ENCODE data around the gene STARD9. TPM values are rescaled to one million over a fixed set of nuclear protein-coding genes. Genes with fewer than 3 reads are reported as not detected.

Gene STARD9
- total RNA-seq, 1 donor from 2014 or later, result 7.1 TPM

DNA sequence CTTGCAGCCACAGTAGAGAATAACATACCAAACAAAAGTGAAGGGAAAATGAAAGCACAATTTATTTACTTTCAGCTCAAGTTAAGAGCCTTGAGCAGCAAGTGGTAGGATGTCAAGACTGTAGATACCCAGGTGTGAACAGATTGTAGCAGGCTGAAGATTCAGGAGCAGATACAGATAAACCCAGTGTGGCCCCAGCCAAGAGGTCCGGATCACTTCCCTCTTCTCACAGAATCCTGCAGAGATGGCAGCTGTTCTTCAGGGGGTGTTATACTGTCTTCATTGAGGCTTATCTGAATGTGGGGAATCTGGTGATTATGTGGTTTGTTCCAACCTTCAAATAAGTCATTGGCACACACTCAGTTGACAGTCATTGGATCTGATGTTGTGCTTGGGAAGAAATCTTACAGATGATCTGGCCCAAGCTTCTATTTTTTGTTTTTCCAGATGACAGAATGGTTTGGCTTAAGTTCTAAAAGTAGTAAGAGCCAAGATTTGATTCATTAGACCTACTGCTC lies 2.2 kb downstream of the STARD9 start:
- peaks cover 12% of the 10 kb centered on the region for H3K4me1 Mint-ChIP-seq (ENCODE audit: low read depth, unreplicated experiment)
- peak overlapping the region; percentile 53 for H3K4me2 ChIP-seq (ENCODE audit: low read length)
- H3K79me2 ChIP-seq (ENCODE audit: insufficient read depth, low read length), result peaks cover 23% of the 10 kb centered on the region
- no peaks in the 10 kb centered on the region for H3K36me3 ChIP-seq (ENCODE audit: insufficient read depth, low read length)
- no peak overlapping the region for H3K27ac Mint-ChIP-seq (ENCODE audit: unreplicated experiment)
- TF ChIP-seq EZH2 (IDR thresholded peaks at IDR 0.05; ENCODE audit: insufficient read depth, low read length) (no peak), CTCF (IDR thresholded peaks at IDR 0.05; ENCODE audit: insufficient read depth, low read depth, low read length) (no peak)
- H3K4me1 ChIP-seq (ENCODE audit: insufficient read depth, low read length), result peaks cover 18% of the 10 kb centered on the region
- FAIRE-seq (no peak), DNase-seq (ENCODE audit: low read depth) (peak; percentile 91)
- no peaks in the 10 kb centered on the region for H3K36me3 Mint-ChIP-seq (ENCODE audit: low read depth, unreplicated experiment)
- H2AFZ ChIP-seq (ENCODE audit: low read depth, low read length), result no peak overlapping the region
- H3K9me3 Mint-ChIP-seq (ENCODE audit: unreplicated experiment), result no peaks in the 10 kb centered on the region
- H3K4me3 ChIP-seq (ENCODE audit: insufficient read depth, low read depth, low read length), result no peak overlapping the region
- H3K27ac ChIP-seq (ENCODE audit: low read depth, low read length), result no peak overlapping the region
- H3K27me3 Mint-ChIP-seq (ENCODE audit: low read depth, unreplicated experiment), result no peaks in the 10 kb centered on the region
- no peaks in the 10 kb centered on the region for H3K27me3 ChIP-seq (ENCODE audit: insufficient read depth, low read length)
- no peaks in the 10 kb centered on the region for H3K9me3 ChIP-seq (ENCODE audit: insufficient read depth, low read depth, low read length)
- no peak overlapping the region for H3K9ac ChIP-seq (ENCODE audit: low read length)
- H3K4me3 Mint-ChIP-seq (ENCODE audit: unreplicated experiment), result no peak overlapping the region
- H4K20me1 ChIP-seq (ENCODE audit: insufficient read depth, low read length), result peaks cover 30% of the 10 kb centered on the region

DNA sequence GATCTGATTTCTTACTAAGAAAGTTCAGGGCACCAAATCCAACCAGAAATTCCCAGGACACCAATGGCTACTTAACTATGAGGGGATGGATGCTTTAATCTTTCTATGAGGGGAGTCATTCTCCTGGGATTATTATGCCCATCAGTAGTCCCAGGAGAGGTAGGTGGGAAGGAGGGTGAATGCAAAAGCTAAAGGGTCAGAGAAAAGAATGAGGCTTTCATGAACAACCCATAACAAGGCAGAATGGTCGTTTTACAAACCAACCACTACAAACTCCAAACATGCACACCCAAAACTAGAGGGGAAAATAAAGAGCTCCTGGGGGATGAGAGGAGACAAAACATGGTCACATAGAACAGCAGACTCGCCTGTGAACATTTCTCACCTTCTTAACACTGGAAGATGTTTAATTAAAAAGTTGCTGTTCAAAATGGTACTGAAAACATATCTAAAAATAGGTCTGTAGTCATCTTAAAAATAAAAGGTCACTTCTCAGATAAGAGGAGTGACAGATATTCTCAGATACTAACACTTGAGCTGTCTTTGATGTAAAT lies 3.7 kb downstream of the STARD9 start:
- Mint-ChIP-seq H3K4me1 (ENCODE audit: low read depth, unreplicated experiment) (peaks cover 23% of the 10 kb centered on the region), H3K9me3 (ENCODE audit: unreplicated experiment) (no peaks in the 10 kb centered on the region), H3K27ac (ENCODE audit: unreplicated experiment) (no peak overlapping the region), H3K27me3 (ENCODE audit: low read depth, unreplicated experiment) (no peaks in the 10 kb centered on the region), H3K36me3 (ENCODE audit: low read depth, unreplicated experiment) (no peaks in the 10 kb centered on the region), H3K4me3 (ENCODE audit: unreplicated experiment) (no peak overlapping the region)
- no peaks in the 10 kb centered on the region for H3K36me3 ChIP-seq (ENCODE audit: insufficient read depth, low read length)
- H3K4me2 ChIP-seq (ENCODE audit: low read length), result no peak overlapping the region
- peaks cover 44% of the 10 kb centered on the region for H4K20me1 ChIP-seq (ENCODE audit: insufficient read depth, low read length)
- H3K4me1 ChIP-seq (ENCODE audit: insufficient read depth, low read length), result peaks cover 24% of the 10 kb centered on the region
- DNase-seq (ENCODE audit: low read depth) (no peak), FAIRE-seq (no peak)
- H2AFZ ChIP-seq (ENCODE audit: low read depth, low read length), result no peak overlapping the region
- no peak overlapping the region for H3K4me3 ChIP-seq (ENCODE audit: insufficient read depth, low read depth, low read length)
- H3K27ac ChIP-seq (ENCODE audit: low read depth, low read length), result no peak overlapping the region
- H3K27me3 ChIP-seq (ENCODE audit: insufficient read depth, low read length), result no peaks in the 10 kb centered on the region
- no peaks in the 10 kb centered on the region for H3K9me3 ChIP-seq (ENCODE audit: insufficient read depth, low read depth, low read length)
- no peak for TF ChIP-seq CTCF (IDR thresholded peaks at IDR 0.05; ENCODE audit: insufficient read depth, low read depth, low read length)
- TF ChIP-seq EZH2 (IDR thresholded peaks at IDR 0.05; ENCODE audit: insufficient read depth, low read length), result no peak
- peaks cover 28% of the 10 kb centered on the region for H3K79me2 ChIP-seq (ENCODE audit: insufficient read depth, low read length)
- H3K9ac ChIP-seq (ENCODE audit: low read length), result no peak overlapping the region

DNA sequence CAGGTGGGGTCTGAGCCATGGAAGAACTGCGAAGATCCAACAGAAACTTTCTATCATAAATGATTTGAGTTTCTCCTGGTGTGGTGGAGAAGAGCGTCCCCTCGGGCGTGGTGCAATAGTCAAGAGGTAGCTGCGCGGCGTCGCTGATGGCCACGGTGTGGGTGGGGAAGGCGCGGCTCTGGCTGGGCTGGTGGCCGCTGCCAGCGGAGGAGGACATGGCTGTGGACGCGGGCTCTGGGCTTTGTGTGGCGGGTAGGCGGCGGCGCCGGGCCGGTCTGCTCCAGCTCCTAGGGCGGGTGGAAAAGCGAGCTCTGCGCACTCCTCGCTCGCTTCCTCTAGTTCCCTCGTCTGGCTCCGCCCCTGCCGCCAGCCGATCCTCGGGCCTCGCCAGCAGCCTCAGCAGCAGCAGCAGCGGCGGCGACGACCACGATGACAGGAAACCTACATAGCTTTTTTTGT lies 5.9 kb downstream of the STARD9 start:
- peak overlapping the region; percentile 73 for H3K9ac ChIP-seq (ENCODE audit: low read length)
- H2AFZ ChIP-seq (ENCODE audit: low read depth, low read length), result peak overlapping the region; percentile 83
- H3K4me1 Mint-ChIP-seq (ENCODE audit: low read depth, unreplicated experiment), result peaks cover 29% of the 10 kb centered on the region
- no peaks in the 10 kb centered on the region for H3K27me3 ChIP-seq (ENCODE audit: insufficient read depth, low read length)
- no peaks in the 10 kb centered on the region for H3K27me3 Mint-ChIP-seq (ENCODE audit: low read depth, unreplicated experiment)
- peaks cover 19% of the 10 kb centered on the region for H3K79me2 ChIP-seq (ENCODE audit: insufficient read depth, low read length)
- H3K36me3 ChIP-seq (ENCODE audit: insufficient read depth, low read length), result no peaks in the 10 kb centered on the region
- peak overlapping the region; percentile 77 for H3K4me3 Mint-ChIP-seq (ENCODE audit: unreplicated experiment)
- no peak overlapping the region for H3K27ac ChIP-seq (ENCODE audit: low read depth, low read length)
- no peaks in the 10 kb centered on the region for H3K9me3 ChIP-seq (ENCODE audit: insufficient read depth, low read depth, low read length)
- TF ChIP-seq CTCF (IDR thresholded peaks at IDR 0.05; ENCODE audit: insufficient read depth, low read depth, low read length) (no peak), EZH2 (IDR thresholded peaks at IDR 0.05; ENCODE audit: insufficient read depth, low read length) (no peak)
- DNase-seq (ENCODE audit: low read depth) (peak; percentile 57), FAIRE-seq (no peak)
- peaks cover 21% of the 10 kb centered on the region for H3K4me1 ChIP-seq (ENCODE audit: insufficient read depth, low read length)
- peak overlapping the region; percentile 64 for H3K27ac Mint-ChIP-seq (ENCODE audit: unreplicated experiment)
- peak overlapping the region; percentile 53 for H3K4me3 ChIP-seq (ENCODE audit: insufficient read depth, low read depth, low read length)
- peak overlapping the region; percentile 88 for H3K4me2 ChIP-seq (ENCODE audit: low read length)
- H3K36me3 Mint-ChIP-seq (ENCODE audit: low read depth, unreplicated experiment), result peaks cover 2% of the 10 kb centered on the region
- H4K20me1 ChIP-seq (ENCODE audit: insufficient read depth, low read length), result peaks cover 46% of the 10 kb centered on the region
- H3K9me3 Mint-ChIP-seq (ENCODE audit: unreplicated experiment), result no peaks in the 10 kb centered on the region
